DOHH2 (cell line): ENCODE measurements around the gene TNRC6A.

Experiments used
- H3F3A ChIP-seq: fragments of 200-600 bp; sonication (generic), shearing (Covaris generic); 2 replicates; pipeline ENCODE4 v1.6.0; 2016; ENCODE audit warnings: antibody characterized with exemption, mild to moderate bottlenecking; ENCODE audit not compliant: control insufficient read depth, insufficient read depth
- H3K27ac ChIP-seq: fragments of 200-600 bp; sonication (generic); 2 replicates; pipeline ENCODE4 v1.5.1; 2014; ENCODE audit warnings: low read depth, mild to moderate bottlenecking, low read length, moderate library complexity
- H3K27me3 ChIP-seq: fragments of 200-600 bp; sonication (generic); 2 replicates; pipeline ENCODE4 v1.6.1; 2014; ENCODE audit warnings: mild to moderate bottlenecking, low read length, mixed read lengths; ENCODE audit not compliant: control insufficient read depth
- H3K36me3 ChIP-seq: fragments of 200-600 bp; sonication (generic); 2 replicates; pipeline ENCODE4 v1.6.1; 2014; ENCODE audit warnings: mild to moderate bottlenecking, low read length, moderate library complexity, mixed read lengths; ENCODE audit not compliant: control insufficient read depth
- H3K4me1 ChIP-seq: fragments of 200-600 bp; sonication (generic); 2 replicates; pipeline ENCODE4 v1.6.1; 2014; ENCODE audit warnings: mild to moderate bottlenecking, low read length, mixed read lengths; ENCODE audit not compliant: control insufficient read depth
- H3K4me2 ChIP-seq: fragments of 200-600 bp; sonication (generic); 2 replicates; pipeline ENCODE4 v1.6.0; 2014; ENCODE audit warnings: mild to moderate bottlenecking, low read length, moderate library complexity
- H3K4me3 ChIP-seq: fragments of 200-600 bp; sonication (generic); 2 replicates; pipeline ENCODE4 v1.5.1; 2014; ENCODE audit warnings: mild to moderate bottlenecking, low read length, mixed read lengths
- H3K79me2 ChIP-seq: fragments of 200-600 bp; sonication (generic); 2 replicates; pipeline ENCODE4 v1.6.1; 2014; ENCODE audit warnings: mild to moderate bottlenecking, low read length, mixed read lengths; ENCODE audit not compliant: control insufficient read depth
- H3K9me2 ChIP-seq: fragments of 200-600 bp; sonication (generic); replicated peaks from 2 replicates; pipeline ENCODE4 v1.6.1; 2014; ENCODE audit warnings: mild to moderate bottlenecking, low read length, mixed read lengths; ENCODE audit not compliant: control insufficient read depth
- H3K9me3 ChIP-seq: fragments of 200-600 bp; sonication (generic); 2 replicates; pipeline ENCODE4 v1.6.1; 2014; ENCODE audit warnings: antibody characterized with exemption, low read length, mixed read lengths; ENCODE audit not compliant: control insufficient read depth, insufficient read depth
- H4K20me1 ChIP-seq: fragments of 200-600 bp; sonication (generic); 2 replicates; pipeline ENCODE4 v1.6.0; 2014; ENCODE audit warnings: low read depth, mild to moderate bottlenecking, antibody characterized with exemption, low read length, moderate library complexity; ENCODE audit not compliant: control insufficient read depth, insufficient read depth
- CTCF ChIP-seq: fragments of 200-600 bp; sonication (generic); IDR thresholded peaks from one replicate; pipeline ENCODE4 v1.5.1; 2014; ENCODE audit warnings: antibody characterized with exemption, mild to moderate bottlenecking, low read depth, low read length; ENCODE audit not compliant: poor library complexity, severe bottlenecking
- EZH2phosphoT487 ChIP-seq: fragments of 200-600 bp; sonication (generic); IDR thresholded peaks from 2 replicates; pipeline ENCODE4 v1.6.1; 2017; ENCODE audit warnings: borderline replicate concordance, mild to moderate bottlenecking, antibody characterized with exemption, low read length, moderate library complexity, mixed read lengths

TNRC6A gene

GRCh38 chr16:24688359-24688758 is 41.1 kb upstream of the TNRC6A start:
- H3K9me3 ChIP-seq: no peaks in the 10 kb centered on the region
- no peaks in the 10 kb centered on the region; the same call in 1 of the 2 replicates for H3F3A ChIP-seq
- H3K4me3 ChIP-seq: no peak overlapping the region
- no peaks in the 10 kb centered on the region for H3K79me2 ChIP-seq
- no peak overlapping the region for H3K27ac ChIP-seq
- no peaks in the 10 kb centered on the region for H3K36me3 ChIP-seq
- H4K20me1 ChIP-seq: no peaks in the 10 kb centered on the region
- H3K27me3 ChIP-seq: no peaks in the 10 kb centered on the region
- no peak overlapping the region for H3K4me2 ChIP-seq
- peaks cover 27% of the 10 kb centered on the region for H3K4me1 ChIP-seq
- TF ChIP-seq EZH2phosphoT487 (no peak), CTCF (no peak)
- no peaks in the 10 kb centered on the region for H3K9me2 ChIP-seq

GRCh38 chr16:24689128-24689527 is 40.3 kb upstream of the TNRC6A start:
- Histone ChIP-seq H3K4me2 (no peak overlapping the region), H3K27me3 (no peaks in the 10 kb centered on the region), H3F3A (no peaks in the 10 kb centered on the region; the same call in 1 of the 2 replicates), H3K36me3 (no peaks in the 10 kb centered on the region), H4K20me1 (no peaks in the 10 kb centered on the region), H3K27ac (no peak overlapping the region), H3K4me3 (no peak overlapping the region), H3K9me2 (no peaks in the 10 kb centered on the region), H3K79me2 (no peaks in the 10 kb centered on the region), H3K9me3 (no peaks in the 10 kb centered on the region), H3K4me1 (peaks cover 27% of the 10 kb centered on the region)
- peak; percentile 47 for TF ChIP-seq CTCF
- no peak for TF ChIP-seq EZH2phosphoT487

- Histone ChIP-seq H3K9me2 (no peaks in the 10 kb centered on the region), H3K27me3 (no peaks in the 10 kb centered on the region), H4K20me1 (no peaks in the 10 kb centered on the region), H3K79me2 (no peaks in the 10 kb centered on the region), H3K4me1 (peaks cover 15% of the 10 kb centered on the region), H3K36me3 (no peaks in the 10 kb centered on the region), H3K27ac (no peak overlapping the region), H3F3A (no peaks in the 10 kb centered on the region; the same call in 1 of the 2 replicates), H3K9me3 (no peaks in the 10 kb centered on the region), H3K4me2 (no peak overlapping the region), H3K4me3 (no peak overlapping the region)
- TF ChIP-seq CTCF (no peak), EZH2phosphoT487 (no peak)
Measured at GRCh38 chr16:24692854-24693253, 36.6 kb upstream of the TNRC6A start.
